OCI-LY3 (cell line): ENCODE measurements around the gene CRNKL1.

ENCODE experiments used
- EZH2phosphoT487 ChIP-seq: fragments of 200-600 bp; shearing (Covaris generic); IDR thresholded peaks from 2 replicates; pipeline ENCODE4 v1.6.1; 2018; ENCODE audit warnings: antibody characterized with exemption, mixed run types, low read depth
- TF ChIP-seq, protein P1 (sequence below): fragments of 200-600, 300-600 bp; sonication (generic); IDR thresholded peaks from 2 replicates; pipeline ENCODE4 v1.5.1; 2014; ENCODE audit warnings: antibody characterized with exemption, low read length, low read depth

DNA sequence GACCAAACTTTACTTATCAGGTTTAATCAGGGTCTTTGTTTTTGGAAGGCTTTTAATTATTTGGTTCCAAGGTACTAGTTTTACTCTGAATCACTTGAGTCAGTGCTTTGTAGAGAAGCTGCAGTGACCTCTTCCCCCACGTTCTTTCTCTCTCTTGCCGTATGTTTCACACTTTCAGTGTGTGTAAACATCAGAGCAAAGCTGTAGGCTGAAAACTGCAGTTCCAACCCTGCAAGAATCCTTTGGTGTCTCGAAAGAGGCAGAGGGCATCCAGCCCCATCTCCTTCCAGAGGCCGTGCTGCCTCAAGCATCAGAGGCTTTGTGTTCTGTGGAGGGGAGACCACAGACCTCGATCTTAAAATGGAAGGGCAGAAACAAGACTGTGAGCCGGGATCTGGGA is 42.1 kb upstream of the CRNKL1 start:
- no peak for TF ChIP-seq EZH2phosphoT487
- TF ChIP-seq, protein P1, sequence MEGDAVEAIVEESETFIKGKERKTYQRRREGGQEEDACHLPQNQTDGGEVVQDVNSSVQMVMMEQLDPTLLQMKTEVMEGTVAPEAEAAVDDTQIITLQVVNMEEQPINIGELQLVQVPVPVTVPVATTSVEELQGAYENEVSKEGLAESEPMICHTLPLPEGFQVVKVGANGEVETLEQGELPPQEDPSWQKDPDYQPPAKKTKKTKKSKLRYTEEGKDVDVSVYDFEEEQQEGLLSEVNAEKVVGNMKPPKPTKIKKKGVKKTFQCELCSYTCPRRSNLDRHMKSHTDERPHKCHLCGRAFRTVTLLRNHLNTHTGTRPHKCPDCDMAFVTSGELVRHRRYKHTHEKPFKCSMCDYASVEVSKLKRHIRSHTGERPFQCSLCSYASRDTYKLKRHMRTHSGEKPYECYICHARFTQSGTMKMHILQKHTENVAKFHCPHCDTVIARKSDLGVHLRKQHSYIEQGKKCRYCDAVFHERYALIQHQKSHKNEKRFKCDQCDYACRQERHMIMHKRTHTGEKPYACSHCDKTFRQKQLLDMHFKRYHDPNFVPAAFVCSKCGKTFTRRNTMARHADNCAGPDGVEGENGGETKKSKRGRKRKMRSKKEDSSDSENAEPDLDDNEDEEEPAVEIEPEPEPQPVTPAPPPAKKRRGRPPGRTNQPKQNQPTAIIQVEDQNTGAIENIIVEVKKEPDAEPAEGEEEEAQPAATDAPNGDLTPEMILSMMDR, result no peak
